Amniotic epithelial cell (primary cell): ENCODE results near the gene OAS1.
A peak's percentile ranks its signal among the peaks of the same experiment; 100 is the strongest.
"Not testable (repeated sequence)": the region's sequence is repeated elsewhere in the genome, so short reads cannot be mapped to it uniquely, and the experiment has no call there.

Experiments
- DNase-seq: peaks from one replicate; pipeline ENCODE4 v3.0.0-alpha.2; 2010; ENCODE audit warnings: low read depth

OAS1 gene

DNA sequence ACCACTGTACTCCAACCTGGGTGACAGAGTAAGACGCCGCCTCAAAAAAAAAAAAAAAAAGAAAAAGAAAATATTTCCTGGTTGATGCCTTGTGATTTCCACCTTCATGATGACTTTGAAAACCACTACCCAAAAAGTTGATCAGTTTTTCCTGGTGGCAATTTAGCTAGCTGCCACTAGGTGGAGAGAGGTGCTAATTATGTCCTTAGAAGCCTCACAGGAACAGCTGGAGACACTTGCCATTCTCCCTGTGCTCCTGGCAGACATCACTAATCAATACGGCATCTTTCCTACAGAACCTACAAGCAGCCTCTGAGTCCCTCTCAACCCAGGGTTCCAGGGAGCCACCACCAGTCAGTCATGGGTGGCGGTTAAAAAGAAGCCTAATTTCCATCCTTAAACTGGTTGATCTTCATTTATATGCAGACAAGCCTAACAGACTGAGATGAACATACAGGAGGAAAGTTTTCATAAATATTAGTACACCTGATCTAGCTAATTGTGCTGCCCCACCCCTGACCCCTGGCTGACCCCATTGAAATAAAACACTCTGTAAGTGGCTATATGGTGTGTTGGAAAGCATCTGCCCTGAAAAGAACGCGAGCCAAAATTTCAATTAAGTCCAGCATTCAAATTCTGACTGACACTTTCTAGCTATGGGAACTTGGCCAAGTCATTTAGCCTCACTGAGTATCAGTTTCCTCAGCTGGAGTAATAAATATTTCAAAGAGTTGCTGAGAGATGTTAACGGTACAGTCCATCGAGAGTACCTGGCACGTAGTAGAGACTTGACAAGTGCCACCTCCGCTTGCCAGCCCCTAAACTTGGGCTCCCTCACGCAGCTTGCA lies 6.2 kb upstream of the OAS1 start:
- DNase-seq = peak; percentile 3

DNA sequence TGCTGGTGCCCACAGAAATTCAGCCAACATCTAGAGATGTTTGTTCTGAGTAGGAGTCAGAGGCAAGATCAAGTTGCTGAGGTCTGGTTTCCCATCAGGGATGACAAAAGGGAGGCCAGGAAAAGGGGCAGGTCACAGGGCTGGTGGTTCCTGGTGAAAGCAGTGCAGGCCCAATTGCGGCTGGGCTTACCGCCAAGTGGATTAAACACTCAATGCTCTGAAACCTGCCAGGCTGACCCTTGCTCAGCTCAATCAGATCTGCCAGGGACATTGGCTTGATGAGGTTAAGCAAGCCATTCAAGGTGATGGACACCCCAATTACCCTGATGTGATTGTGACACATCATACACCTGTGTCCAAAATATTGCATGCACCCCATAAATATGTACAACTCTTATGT lies 5.5 kb upstream of the OAS1 start:
- no peak for DNase-seq

DNA sequence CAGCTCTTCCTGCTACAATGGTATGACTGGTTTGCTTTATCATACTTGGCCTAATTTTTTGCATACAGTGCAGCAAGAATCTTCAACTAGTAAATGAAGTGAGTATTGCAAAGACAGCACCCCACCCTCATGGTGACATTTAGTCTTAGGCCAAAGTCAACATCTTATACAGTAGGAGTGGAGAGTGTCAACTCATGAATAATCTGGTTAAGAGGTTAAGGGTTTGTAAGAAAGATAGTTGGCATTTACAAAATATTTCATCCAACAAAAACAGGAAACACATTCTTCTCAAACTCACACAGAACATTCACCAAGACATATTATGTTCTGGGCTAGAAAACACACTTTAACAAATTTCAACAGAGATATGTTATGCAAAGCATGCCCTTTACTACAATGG lies 2.2 kb upstream of the OAS1 start:
- DNase-seq = no peak

DNA sequence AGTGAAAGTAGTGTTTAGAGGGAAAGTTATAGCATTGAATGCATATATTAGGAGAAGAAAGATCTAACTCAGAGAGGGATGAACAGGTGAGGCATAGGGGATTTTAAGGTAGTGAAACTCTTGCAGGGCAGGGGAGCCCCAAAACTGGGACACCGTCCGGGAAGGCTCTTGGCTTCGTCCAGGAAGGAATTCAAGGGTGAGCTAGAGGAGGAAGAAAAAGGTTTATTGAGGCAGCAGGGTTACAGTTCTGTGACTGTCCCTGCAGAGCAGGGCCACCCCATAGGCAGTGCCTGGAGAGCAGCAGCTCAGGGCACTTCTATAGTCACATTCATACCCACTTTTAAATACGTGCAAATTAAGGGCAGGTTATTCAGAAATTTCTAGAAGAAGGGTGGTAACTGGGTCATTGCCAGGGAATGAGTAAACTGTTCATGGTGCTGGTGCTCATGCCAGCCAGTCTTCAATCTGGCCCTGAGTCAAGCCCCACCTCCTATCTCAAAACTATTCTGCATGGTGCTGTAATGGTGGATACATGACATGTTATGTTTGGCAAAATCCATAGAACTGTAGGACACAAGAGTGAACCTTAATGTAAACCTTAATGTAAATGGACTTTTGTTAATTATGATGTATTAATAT lies 1.2 kb upstream of the OAS1 start:
- DNase-seq = no peak

DNA sequence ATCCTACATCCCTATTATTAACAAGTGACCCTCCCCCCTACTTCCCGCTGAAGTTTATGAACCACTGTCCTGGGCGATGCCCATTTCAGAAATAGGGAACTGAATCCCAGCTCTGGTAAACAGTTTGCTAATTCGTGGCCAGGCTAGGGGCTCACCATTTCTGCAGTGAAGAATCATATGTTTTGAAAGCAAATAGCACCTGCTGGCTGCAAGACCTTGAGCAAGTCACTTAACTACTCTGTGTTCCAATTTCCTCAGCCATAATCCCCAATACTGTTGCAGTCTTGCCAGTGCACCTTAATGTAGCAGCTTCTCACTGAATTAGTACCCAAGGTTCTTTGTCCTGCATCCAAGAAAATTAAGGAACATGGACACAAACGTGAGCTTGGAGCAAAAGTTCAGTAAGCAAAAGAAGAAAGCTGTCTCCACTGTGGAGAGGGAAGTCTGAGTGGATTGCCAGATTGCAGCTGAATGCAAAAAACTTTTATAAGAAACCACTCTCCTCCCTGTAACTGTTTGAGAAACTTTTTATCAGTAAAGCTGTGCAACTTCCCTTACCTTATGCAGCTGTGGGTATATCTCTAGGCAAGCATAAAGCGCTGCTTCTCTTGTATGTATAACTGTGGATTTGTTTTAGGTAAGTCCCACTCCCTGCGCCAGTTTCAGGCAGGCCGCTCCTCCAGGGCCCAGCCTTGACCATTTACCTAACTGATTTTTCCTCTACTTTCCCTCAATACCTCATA lies 824 bp downstream of the OAS1 start:
- no peak for DNase-seq

DNA sequence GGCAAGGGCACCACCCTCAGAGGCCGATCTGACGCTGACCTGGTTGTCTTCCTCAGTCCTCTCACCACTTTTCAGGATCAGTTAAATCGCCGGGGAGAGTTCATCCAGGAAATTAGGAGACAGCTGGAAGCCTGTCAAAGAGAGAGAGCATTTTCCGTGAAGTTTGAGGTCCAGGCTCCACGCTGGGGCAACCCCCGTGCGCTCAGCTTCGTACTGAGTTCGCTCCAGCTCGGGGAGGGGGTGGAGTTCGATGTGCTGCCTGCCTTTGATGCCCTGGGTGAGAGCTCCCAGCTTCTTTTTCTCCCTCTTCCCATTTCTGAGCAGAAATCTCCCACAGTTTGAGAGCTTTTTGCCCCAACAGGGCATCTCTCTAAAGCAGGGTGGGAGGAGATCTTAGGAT lies 1.8 kb downstream of the OAS1 start:
- DNase-seq = no peak

DNA sequence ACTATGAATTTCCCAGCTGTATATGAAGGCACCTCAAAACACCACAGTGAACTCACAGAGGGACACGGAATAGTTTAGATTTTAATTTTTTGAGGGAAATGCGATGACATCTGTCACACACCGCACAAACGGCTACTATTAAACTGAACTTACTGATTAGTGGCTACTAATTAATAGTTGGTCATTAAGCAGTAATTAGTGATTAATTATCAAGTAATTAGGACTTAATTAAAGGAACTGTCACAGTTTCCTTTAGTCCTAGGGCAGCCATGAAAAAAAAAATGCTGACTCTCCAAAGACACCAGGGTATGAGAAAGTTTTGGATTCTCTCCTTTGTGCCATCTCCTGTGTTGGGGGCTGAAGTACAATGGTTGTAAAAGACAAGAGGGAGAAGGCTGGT lies 2.9 kb downstream of the OAS1 start:
- no peak for DNase-seq

DNA sequence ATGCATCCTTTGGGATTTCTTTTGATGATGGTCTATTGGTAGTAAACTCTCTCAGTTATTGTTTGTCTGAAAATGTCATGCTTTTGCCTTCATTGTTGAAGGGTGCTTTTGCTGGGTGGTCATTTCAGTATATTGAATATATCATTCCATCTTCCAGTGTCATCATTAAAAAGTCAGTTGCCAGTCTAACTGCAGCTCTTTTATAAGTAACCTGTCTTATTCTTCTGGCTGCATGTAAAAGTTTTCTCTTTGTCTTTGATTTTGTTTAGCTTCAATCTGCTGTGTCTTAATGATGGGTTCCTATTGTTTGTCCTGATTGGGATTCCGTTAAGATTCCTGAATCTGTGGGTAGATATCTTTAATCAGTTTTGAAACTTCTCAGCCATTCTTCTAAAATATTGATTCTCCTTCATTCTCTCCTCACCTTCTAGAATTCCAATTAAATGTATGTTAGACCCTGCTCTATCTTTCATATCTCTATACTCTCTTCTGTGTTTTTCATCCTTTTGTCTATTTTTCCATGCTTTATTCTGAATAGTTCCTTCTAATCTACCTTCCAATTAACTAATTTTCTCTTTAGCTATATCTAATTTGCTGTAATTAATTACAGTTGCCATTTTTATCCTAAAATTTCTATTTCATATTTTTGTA lies 6.4 kb downstream of the OAS1 start:
- DNase-seq = no peak

DNA sequence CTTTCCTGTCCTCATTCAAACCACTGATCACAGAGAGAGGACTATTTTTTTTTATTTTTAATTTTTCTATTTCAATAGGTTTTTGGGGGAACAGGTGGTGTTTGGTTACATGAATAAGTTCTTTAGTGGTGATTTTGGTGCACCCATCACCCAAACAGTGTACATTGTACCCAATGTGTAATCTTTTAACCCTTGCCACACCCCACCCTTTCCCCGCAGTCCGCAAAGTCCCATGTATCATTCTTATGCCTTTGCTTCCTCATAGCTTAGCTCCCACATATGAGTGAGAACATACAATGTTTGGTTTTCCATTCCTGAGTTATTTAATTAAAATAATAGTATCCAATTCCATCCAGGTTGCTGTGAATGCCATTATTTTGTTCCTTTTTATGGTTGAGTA lies 7.1 kb downstream of the OAS1 start:
- not testable (repeated sequence) for DNase-seq

DNA sequence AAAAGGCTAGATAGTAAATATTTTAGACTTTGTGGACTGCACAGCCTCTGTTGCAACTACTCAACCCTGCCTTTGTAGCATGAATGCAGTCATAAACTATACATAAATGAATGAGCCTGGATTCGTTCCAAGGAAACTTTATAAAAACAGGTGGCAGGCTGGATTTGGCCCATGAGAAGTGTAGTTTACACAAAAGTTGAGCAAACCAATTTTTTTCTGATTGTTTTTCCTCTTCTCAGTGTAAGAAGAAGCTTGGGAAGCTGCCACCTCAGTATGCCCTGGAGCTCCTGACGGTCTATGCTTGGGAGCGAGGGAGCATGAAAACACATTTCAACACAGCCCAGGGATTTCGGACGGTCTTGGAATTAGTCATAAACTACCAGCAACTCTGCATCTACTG lies 9.5 kb downstream of the OAS1 start:
- DNase-seq = no peak

DNA sequence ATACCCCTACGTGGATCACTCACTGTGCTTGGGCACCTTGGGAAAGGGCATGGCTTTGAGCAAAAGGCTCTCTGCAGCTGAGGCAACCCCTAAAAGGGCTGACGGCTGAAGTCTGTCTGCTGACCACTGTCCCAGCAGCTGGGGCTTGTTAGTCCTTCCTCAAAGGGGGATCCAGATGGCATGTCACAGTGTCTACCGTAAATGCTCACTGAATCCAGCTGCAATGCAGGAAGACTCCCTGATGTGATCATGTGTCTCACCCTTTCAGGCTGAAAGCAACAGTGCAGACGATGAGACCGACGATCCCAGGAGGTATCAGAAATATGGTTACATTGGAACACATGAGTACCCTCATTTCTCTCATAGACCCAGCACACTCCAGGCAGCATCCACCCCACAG lies 12.4 kb downstream of the OAS1 start:
- DNase-seq = no peak

DNA sequence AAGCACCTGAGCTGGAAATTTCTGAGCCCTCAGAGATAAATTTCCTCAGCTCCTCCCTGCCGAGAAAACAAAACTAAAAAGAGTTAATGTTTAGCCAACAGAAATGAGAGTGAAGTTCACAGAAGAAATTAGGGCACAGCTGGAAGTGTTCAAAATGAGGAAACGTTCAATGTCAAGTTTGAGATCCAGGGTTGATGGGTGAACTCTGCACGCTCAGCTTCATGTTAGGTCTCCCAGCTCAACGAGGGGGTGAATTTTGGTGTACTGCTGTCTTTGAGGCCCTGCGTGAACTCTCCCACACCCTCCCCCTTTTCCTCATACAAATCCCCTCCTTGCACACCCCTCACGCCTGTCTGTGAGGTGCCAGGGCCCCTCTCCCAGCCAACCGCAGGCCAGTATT lies 18.2 kb downstream of the OAS1 start:
- no peak for DNase-seq

DNA sequence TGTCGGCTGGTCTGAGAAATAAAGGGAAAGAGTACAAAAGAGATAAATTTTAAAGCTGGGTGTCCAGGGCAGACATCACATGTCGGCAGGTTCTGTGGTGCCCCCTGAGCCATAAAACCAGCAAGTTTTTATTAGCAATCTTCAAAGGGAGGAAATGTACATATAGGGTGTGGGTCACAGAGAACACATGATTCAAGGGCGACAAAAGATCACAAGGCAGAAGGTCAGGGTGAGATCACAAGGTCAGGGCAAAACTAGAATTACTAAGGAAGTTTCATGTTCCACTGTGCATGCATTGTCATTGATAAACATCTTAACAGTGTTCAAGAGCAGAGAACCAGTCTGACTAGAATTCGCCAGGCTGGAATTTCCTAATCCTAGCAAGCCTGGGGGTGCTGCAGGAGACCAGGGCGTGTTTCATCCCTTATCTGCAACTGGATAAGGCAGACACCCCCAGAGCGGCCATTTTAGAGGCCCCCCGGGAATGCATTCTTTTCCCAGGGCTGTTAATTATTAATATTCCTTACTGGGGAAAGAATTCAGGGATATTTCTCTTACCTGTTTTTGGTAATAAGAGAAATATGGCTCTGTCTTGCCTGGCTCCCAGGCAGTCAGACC lies 19.8 kb downstream of the OAS1 start:
- not testable (repeated sequence) for DNase-seq

DNA sequence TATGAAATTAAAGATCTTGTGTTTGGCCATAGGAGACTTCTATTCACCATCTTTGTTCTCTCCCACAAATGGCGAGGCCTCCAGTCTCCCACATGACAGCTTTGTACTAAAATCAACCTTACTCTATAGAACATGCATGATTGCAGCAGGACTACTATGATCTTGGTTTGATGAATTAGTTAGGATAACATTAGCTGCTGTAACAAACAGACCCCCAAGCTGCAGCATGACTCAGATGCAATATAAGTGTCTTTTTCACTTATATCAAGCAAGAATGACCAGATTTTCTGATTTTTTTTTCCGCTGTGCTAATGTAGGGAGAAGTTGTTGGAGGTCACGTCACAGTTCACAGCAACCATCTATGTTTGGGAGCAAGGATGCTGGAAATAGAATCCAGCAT lies 20.7 kb downstream of the OAS1 start:
- no peak for DNase-seq

DNA sequence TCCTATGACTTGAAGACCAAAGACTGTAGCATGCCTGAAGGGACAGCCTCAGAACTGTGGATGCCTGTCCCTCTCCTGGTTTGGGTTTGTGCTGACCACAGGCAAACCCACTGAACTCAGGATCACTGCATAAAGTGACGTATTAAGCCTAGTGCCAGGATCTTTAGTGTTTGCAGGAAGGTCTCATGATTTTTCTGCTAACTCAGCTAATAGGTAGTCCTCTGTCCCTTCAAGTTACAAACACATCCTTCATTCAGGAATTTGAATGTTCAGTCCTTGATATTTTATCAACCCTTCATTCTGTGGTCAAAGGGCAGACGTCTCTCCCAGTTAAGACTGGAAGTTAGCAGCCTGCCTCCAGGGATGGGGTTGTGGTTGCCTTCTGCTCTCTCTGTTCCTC lies 21.2 kb downstream of the OAS1 start:
- DNase-seq = no peak

DNA sequence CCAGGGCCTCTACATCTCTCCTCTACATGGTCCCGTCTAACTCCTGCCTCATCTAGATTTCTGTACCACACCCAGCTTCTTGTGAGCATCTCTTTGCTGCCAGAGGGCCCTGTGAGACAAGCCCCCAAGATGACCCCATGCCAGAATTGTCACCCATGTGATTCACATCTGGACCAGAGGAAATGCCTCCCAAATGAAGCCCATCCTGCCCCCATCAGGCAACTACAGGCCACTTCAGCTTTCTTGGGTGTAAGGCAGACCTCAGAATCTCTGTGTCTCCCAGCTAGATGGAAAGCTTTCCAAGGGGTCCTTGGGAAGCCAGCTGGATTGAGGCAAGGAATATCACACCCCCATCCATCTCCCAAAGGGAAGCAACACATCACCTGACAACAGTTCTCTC lies 22.2 kb downstream of the OAS1 start:
- no peak for DNase-seq

DNA sequence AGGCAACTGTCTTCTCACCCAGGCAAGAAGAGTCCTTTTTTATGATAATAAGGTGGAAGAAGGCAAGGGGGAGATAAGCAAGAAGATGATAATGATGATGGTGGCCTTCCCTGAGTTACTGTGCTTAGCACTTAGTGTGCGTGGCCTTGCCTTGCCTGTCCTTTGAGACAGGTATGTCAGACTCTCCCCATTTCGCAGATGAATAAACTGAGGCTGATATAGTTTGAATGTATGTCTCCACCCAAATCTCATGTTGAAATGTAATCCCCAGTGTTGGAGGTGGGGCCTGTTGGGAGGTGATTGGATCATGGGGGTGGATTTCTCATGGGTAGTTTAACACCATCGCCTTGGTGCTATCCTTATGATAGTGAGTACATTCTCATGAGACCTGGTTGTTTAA lies 23.0 kb downstream of the OAS1 start:
- no peak for DNase-seq

DNA sequence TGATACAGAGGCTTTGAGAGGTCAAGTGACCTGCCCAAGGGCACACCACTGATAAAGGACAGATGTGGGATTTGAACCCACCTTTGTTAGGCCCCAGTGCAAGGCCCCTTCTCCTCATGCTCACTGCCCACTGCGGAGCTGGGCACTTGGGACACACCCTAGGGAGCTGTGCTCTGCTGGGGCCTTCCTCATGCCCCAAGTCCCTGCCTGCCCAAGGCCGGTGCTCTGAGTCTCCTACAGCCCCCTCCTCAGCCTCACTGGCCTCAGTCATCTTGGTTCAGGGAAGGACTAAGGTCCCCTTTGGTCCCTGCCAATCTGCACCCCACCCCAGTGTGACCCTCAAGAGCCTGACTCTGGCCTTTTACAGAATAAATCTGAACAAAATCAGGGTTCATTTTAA lies 23.6 kb downstream of the OAS1 start:
- no peak for DNase-seq

DNA sequence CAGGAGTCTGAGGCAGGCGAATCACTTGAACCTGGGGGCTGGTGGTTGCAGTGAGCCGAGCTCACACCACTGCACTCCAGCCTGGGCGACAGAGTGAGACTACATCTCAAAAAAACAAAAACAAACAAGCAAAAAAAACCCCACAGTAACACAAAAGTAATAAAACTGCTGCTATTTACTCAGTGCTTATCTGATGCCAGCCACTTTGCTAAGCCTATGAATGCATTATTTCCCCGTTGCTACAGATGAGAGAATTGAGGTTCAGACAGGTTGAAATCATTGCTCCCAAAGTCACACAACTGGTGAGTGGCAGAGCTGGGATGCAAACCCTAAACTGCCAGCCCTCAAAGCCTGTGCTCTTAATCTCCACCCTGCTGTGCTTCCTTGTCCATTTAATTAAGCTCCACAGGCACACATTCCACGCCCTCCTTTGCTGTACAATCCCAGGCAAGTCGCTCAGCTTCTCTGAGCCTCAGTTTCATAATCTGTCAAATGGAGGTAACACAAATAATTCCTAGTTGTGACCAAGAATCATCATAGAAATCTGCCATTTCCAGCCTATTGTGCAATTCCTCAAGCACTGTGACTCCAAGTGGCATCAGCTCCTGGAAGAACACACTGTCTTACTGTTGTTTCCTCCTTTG lies 25.8 kb downstream of the OAS1 start:
- no peak for DNase-seq

DNA sequence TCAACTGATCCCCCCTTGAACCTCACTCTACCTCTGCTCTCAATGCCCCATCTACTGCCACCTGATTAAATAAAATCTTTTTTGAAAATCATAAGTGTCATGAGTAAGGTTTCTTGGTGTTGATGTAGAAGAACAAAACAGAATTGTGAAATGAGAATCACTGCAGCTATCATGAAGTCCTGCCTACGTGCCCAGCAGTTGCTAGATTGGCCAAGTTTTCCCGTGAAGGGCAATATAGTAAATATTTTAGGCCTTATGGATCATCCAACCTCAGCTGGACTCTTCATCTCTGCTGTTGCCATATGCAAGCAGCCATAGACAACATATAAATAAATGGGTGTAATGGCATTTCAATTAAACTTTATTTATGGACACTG lies 26.4 kb downstream of the OAS1 start:
- no peak for DNase-seq

DNA sequence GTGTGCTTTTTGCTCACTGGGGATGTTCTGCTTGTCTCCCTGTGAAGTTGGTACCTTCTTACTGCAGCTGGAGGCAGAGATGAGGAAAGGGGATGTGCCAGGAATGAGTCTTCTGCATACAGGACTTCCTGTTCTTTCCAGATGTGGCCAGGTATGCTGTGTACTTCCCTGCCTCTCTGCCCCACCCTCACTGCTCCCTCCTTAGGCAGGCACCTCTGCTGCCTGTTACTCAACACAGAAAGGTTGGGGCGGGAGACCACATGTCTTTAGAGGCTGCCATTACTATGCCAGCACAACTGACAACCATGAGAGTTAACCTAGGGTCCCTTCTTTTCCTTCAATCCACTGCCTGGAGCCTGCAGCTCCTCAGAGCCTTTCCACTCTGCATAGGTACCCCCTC lies 29.5 kb downstream of the OAS1 start:
- no peak for DNase-seq

DNA sequence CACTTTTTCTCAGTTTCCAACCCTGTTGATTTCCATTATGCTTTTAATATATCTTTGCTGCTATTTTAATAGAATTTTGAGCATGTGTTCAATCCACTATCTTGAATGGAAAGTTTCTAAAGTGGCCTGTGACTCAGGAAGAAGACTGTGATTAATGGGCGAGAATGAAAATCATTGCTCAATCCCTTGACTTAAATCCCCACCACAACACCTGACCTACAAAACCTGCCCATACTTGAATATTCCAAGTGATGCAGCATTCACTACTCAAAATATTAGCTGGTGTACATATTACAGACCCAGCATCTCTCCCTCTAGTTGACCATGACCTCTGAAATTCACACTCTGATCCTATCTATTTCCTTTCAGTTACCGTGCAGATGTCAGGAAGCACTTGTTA lies 30.2 kb downstream of the OAS1 start:
- DNase-seq = peak; percentile 37
